Uterus (tissue), 4 donors: ENCODE data around the gene CLEC2D. TPM values are rescaled to one million over a fixed set of nuclear protein-coding genes. Genes with fewer than 3 reads are reported as not detected.
A peak's percentile ranks its signal among the peaks of the same experiment; 100 is the strongest.
"Not testable (repeated sequence)": the region's sequence is repeated elsewhere in the genome, so short reads cannot be mapped to it uniquely, and the experiment has no call there.

Experiments used
- DNase-seq, 2 donors: peaks; one replicate each; pipeline ENCODE4 v3.0.0-alpha.2; 2019 to 2020
- H3K27ac ChIP-seq, 2 donors: fragments of 200-600 bp; sonication (generic); 1 replicate in 1 of 2; 2 replicates in 1 of 2; pipeline ENCODE4 v1.5.1; 2016 to 2018
- H3K27me3 ChIP-seq, 2 donors: fragments of 200-600 bp; sonication (generic); one replicate each; pipeline ENCODE4 v1.5.1; 2018 to 2019; ENCODE audit warnings: control low read depth in 1 of 2
- H3K36me3 ChIP-seq, 2 donors: fragments of 200-600 bp; sonication (generic); one replicate each; pipeline ENCODE4 v1.5.1; 2019; ENCODE audit warnings: control low read depth in 1 of 2
- H3K4me1 ChIP-seq, 2 donors: fragments of 200-600 bp; sonication (generic); one replicate each; pipeline ENCODE4 v1.5.1; 2018 to 2019; ENCODE audit warnings: control low read depth in 1 of 2
- H3K4me3 ChIP-seq, 2 donors: fragments of 200-600 bp; sonication (generic); 1 replicate in 1 of 2; 2 replicates in 1 of 2; pipeline ENCODE4 v1.5.1; 2018 to 2019; ENCODE audit warnings: mild to moderate bottlenecking in 1 of 2
- H3K9me3 ChIP-seq, 2 donors: fragments of 200-600 bp; sonication (generic); one replicate each; pipeline ENCODE4 v1.5.1; 2019; ENCODE audit warnings: control low read depth in 1 of 2
- CTCF ChIP-seq, 4 experiments: fragments of 200-600 bp in 2 of 4; fragments of 450-650 bp in 2 of 4; sonication (generic) in 2 of 4; IDR thresholded peaks; one replicate each; pipeline ENCODE4 v1.5.1; 2016 to 2019; ENCODE audit warnings: antibody characterized with exemption in 4 of 4, mild to moderate bottlenecking in 2 of 4, moderate library complexity in 1 of 4
- POLR2A ChIP-seq, 2 donors: fragments of 450-650 bp; IDR thresholded peaks; one replicate each; pipeline ENCODE4 v1.6.1; 2016; ENCODE audit warnings: antibody characterized with exemption in 2 of 2, mild to moderate bottlenecking in 1 of 2, moderate library complexity in 1 of 2
- intact Hi-C: fragments of 100-400 bp; cut with DNase I; formaldehyde crosslinking; loops from one replicate; pipeline ENCODE4 v1.15.1; 2023; ENCODE audit warnings: low total_unique reads
- total RNA-seq, 4 donors: library from RNA; depleted of rRNA in 3 of 4; stranded (reverse); fragments of >200 nt in 3 of 4; gene quantifications; one replicate each; pipeline versions ENCODE4 v1.1.0 to v1.2.4, GENCODE V29; 2014 to 2023
- donor health status: DM: yes; HTN: yes; CAD: no.

CLEC2D gene
- total RNA-seq, 4 donors from 2014 or later, result 6.8 to 22.8 (median 13.9) TPM

- H3K36me3 ChIP-seq, result no peaks in the 10 kb centered on the region
- TF ChIP-seq CTCF (IDR thresholded peaks at IDR 0.05), result peak; percentile 53 to 66 (median 57)
- TF ChIP-seq POLR2A (IDR thresholded peaks at IDR 0.05), result no peak
- no peak overlapping the region for H3K27ac ChIP-seq
- no peaks in the 10 kb centered on the region for H3K9me3 ChIP-seq
- peak; percentile 28 to 37 for DNase-seq
- no peaks in the 10 kb centered on the region for H3K27me3 ChIP-seq
- no peaks in the 10 kb centered on the region for H3K4me1 ChIP-seq
- intact Hi-C loops, result loop anchor here (10.0 kb wide), 1 partner anchor 73 kb away; no protein-coding TSS in a partner anchor
- H3K4me3 ChIP-seq, result no peak overlapping the region
These were observed 38.6 kb downstream of the CLEC2D start for GRCh38 chr12:9707864-9708808.

- no peak overlapping the region for H3K4me3 ChIP-seq
- intact Hi-C loops, result loop anchor here (10.0 kb wide), 1 partner anchor 74 kb away; no protein-coding TSS in a partner anchor
- no peak for TF ChIP-seq POLR2A (IDR thresholded peaks at IDR 0.05)
- TF ChIP-seq CTCF (IDR thresholded peaks at IDR 0.05), result no peak
These were observed 39.3 kb downstream of the CLEC2D start for GRCh38 chr12:9708853-9709252.

GRCh38 chr12:9710584-9711375 is 41.3 kb downstream of the CLEC2D start:
- Histone ChIP-seq H3K9me3 (no peaks in the 10 kb centered on the region), H3K27me3 (no peaks in the 10 kb centered on the region), H3K4me1 (no peaks in the 10 kb centered on the region), H3K36me3 (no peaks in the 10 kb centered on the region), H3K4me3 (no peak overlapping the region), H3K27ac (no peak overlapping the region)
- no peak for TF ChIP-seq CTCF (IDR thresholded peaks at IDR 0.05)
- no peak for TF ChIP-seq POLR2A (IDR thresholded peaks at IDR 0.05)
- DNase-seq, result no peak
- intact Hi-C loops, result no loop called here

More at GRCh38 chr12:9708853-9709252, 39.3 kb downstream of the CLEC2D start:
- Histone ChIP-seq H3K27me3 (no peaks in the 10 kb centered on the region), H3K27ac (no peak overlapping the region), H3K36me3 (no peaks in the 10 kb centered on the region), H3K4me1 (no peaks in the 10 kb centered on the region), H3K9me3 (no peaks in the 10 kb centered on the region)
- DNase-seq, result no peak

- intact Hi-C loops, result no loop called here
- no peak overlapping the region for H3K27ac ChIP-seq
- DNase-seq, result no peak
- H3K9me3 ChIP-seq, result no peaks in the 10 kb centered on the region
- no peak overlapping the region for H3K4me3 ChIP-seq
- no peaks in the 10 kb centered on the region for H3K4me1 ChIP-seq
- TF ChIP-seq POLR2A (IDR thresholded peaks at IDR 0.05), result no peak
- TF ChIP-seq CTCF (IDR thresholded peaks at IDR 0.05), result no peak
- H3K36me3 ChIP-seq, result no peaks in the 10 kb centered on the region
- no peaks in the 10 kb centered on the region for H3K27me3 ChIP-seq
These were observed 42.2 kb downstream of the CLEC2D start for GRCh38 chr12:9711664-9712063.

- H3K4me3 ChIP-seq, DNase-seq, H3K27ac ChIP-seq, H3K27me3 ChIP-seq, intact Hi-C loops, H3K36me3 ChIP-seq, H3K4me1 ChIP-seq, H3K9me3 ChIP-seq: not testable (repeated sequence)
These were observed 43.6 kb downstream of the CLEC2D start for GRCh38 chr12:9713032-9713558.
